ENCODE results near the gene LAMC3.

The LAMC3 gene

GRCh38 chr9:131008909-131009618, at the start of gene LAMC3:
LAMC3 (plus strand) TSS chr9:131009174; CDS start chr9:131009215, 41 bp downstream.
- DNase-seq, result no peak

DNA sequence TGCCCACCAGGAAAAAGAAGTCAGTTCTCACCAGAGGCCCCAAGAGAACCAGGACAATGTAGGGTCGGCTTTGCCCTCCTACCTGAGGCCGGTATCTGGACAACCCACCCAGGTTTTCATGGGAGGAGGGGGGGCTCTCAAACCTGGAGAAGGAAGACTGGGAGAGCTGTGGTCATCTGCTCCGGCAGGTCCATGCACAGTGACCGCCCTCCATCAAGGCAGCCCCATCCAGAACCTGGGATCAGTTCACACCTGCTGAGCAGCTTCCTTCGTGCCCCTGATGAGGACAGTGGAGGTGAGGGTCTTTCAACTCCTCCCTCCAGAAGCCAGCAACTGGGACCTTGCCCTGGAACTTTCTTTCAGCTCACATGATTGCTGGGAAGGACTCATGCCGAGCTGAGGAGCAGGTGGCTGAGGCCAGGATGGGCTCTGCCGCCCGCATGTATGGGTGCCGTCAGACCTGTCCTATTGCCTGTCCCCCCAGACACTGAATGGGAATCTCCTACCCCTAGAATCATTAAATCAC, 49.1 kb upstream of the LAMC3 start:
- no peak for DNase-seq

- DNase-seq, result no peak
These were observed 48.2 kb upstream of the LAMC3 start for GRCh38 chr9:130960522-130961378.

- DNase-seq, result no peak
These were observed 47.3 kb upstream of the LAMC3 start for GRCh38 chr9:130961511-130962300.

- DNase-seq, result no peak
These were observed 46.3 kb upstream of the LAMC3 start for GRCh38 chr9:130962418-130963316.

DNA sequence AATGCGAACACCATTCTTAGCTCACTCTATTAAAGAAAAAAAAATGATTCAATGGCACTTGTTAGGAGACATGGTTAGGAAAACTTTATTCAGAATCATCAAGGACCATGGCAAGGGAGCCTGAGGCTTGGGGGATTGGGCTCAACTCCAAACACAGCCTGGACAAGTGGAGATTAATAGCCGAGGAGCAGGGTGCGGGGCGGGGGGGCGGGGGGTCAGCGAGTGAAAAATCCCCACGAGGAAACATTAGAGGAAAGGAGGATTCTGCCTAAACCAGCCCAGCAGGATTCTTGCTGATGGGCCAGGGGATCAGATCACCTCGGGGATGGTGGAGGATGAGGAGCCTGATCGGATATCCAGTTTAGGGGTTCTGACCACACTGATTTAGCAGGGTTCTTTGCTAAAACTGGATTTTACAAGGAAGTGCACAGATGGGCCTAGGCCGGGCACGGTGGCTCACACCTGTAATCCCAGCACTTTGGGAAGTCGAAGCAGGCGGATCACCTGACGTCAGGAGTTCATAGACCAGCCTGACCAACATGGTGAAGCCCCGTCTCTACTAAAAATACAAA, 45.6 kb upstream of the LAMC3 start:
- no peak for DNase-seq

- no peak for DNase-seq
These were observed 45.1 kb upstream of the LAMC3 start for GRCh38 chr9:130963916-130964315.

GRCh38 chr9:130965680-130966079, 43.3 kb upstream of the LAMC3 start:
- DNase-seq, result no peak

DNA sequence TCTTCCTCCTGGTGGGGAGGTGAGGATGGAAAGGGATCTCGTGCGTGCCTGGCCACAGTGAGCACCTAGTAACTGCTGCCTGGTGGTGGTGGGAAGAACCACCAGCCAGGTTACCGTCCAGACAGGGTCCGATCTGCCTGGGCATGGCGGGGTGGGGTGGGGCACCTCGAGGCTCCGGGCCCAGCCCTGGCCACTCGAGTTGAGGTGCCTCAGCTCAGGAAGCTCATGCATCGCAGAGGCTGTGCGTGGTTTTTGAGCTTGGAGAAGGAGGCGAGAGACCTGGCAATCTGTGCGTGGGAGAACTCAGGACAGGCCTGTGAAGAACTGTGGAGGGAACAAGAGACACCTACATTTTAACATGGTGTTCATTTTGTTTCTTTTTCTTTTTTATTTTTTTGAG, 38.9 kb upstream of the LAMC3 start:
- no peak for DNase-seq

DNA sequence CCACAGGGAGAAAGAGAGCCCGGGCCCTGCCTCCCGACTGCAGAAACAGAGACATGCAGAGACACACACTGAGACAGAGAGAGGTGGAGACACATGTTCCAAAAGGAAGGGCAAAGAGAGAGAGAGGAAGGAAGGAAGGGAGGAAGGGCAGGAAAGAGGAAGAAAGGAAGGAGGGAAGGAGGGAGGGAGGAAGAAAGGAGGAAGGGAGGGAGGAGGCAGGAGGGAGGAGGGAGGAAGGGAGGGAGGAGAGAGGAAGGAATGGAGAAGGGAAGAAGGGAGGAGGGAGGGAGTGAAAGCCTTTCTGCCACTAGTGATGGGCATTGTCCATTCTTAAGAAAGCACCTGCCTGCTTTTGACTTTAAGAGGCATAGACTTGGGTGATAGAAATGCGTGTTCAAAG, 38.1 kb upstream of the LAMC3 start:
- DNase-seq, result no peak

GRCh38 chr9:130971294-130971849, 37.6 kb upstream of the LAMC3 start:
- no peak for DNase-seq

- no peak for DNase-seq
These were observed 36.6 kb upstream of the LAMC3 start for GRCh38 chr9:130972277-130972956.

DNA sequence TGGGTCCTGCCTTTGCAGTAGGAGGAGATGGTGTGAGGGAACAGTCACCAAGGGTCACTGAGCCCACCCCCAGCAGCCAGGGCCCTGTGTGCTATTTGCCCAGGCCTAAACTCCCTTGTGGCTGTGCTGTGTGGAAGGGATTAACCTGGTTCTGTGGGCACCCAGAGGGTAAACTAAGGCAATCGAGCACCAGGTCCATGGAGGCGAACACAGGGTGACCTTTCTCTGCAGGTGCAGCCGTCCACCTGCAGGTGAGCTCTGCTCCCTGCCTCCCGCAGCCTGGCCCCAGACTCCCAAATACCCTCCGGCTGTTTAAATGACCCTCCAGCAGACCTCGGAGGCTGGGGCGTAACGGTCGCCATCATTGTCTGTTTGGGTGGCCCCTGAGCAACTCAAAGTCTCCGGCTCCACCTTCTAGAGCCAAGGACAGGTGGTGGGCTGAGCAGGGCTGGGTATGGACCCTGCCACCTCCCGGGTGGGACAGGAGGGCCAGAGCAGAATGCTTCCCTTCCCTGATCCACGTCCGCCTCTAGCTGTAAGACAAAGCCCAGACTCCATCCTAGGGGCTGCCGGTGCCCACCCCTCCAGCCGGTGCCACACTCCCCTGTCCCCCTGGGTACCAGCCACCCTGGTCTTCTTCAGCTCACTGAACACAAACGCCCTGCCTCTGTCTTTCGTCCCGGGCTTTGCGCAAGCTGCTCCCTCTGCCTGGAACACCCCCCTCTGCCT, 35.9 kb upstream of the LAMC3 start:
- DNase-seq, result no peak

GRCh38 chr9:130973686-130974281, 35.2 kb upstream of the LAMC3 start:
- no peak for DNase-seq

GRCh38 chr9:130974697-130975096, 34.3 kb upstream of the LAMC3 start:
- no peak for DNase-seq

GRCh38 chr9:130975156-130975555, 33.8 kb upstream of the LAMC3 start:
- DNase-seq, result no peak

- DNase-seq, result no peak
These were observed 32.8 kb upstream of the LAMC3 start for GRCh38 chr9:130975932-130976841.

DNA sequence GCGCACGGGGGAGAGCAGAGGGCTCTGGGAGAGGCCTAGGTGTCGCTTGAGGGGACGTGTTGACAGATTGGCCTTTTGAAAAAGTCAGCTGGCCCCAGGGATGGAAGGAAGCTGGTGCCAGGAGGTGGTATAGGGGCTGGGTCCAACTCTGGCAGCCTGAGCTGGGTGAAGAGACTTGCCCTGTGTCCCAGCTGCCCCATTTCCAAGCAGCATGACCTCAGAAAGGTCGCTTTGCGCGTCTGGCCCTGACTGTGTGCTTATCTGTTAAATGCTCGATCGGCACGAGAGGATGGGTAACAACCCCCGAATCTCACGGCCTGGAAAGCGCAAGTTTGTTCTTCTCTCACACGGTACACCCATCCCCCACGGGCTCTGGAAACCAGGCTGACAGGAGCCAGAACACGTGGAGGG, 31.2 kb upstream of the LAMC3 start:
- no peak for DNase-seq

Measured in activated CD4-positive, CD25-positive, alpha-beta regulatory T cell (primary cell).